ENCODE data around the gene CAMTA1. TPM values are rescaled to one million over a fixed set of nuclear protein-coding genes. Genes with fewer than 3 reads are reported as not detected.
"Not testable (repeated sequence)": the region's sequence is repeated elsewhere in the genome, so short reads cannot be mapped to it uniquely, and the experiment has no call there.

Gene CAMTA1
- total RNA-seq, 6 donors from 2014 or later, result 38.8 to 74.0 (median 46.1) TPM

GRCh38 chr1:7592120-7592798, 807.0 kb downstream of the CAMTA1 start:
- ATAC-seq (ENCODE audit: low FRiP score in 2 of 2), result no peak
- Histone ChIP-seq H3K27ac (no peak overlapping the region), H3K4me1 (no peaks in the 10 kb centered on the region), H3K36me3 (no peaks in the 10 kb centered on the region), H3K4me3 (no peak overlapping the region), H3K9me3 (no peaks in the 10 kb centered on the region), H3K27me3 (no peaks in the 10 kb centered on the region)
- 90 to 95% methylated on average over 10 to 14 of the region's 14 CpGs for WGBS, 2 donors
- DNase-seq, result no peak
- no peak for TF ChIP-seq EP300 (IDR thresholded peaks at IDR 0.05)
- TF ChIP-seq POLR2A (IDR thresholded peaks at IDR 0.05), result no peak
- no peak for TF ChIP-seq POLR2AphosphoS5 (IDR thresholded peaks at IDR 0.05)
- TF ChIP-seq, protein P1, sequence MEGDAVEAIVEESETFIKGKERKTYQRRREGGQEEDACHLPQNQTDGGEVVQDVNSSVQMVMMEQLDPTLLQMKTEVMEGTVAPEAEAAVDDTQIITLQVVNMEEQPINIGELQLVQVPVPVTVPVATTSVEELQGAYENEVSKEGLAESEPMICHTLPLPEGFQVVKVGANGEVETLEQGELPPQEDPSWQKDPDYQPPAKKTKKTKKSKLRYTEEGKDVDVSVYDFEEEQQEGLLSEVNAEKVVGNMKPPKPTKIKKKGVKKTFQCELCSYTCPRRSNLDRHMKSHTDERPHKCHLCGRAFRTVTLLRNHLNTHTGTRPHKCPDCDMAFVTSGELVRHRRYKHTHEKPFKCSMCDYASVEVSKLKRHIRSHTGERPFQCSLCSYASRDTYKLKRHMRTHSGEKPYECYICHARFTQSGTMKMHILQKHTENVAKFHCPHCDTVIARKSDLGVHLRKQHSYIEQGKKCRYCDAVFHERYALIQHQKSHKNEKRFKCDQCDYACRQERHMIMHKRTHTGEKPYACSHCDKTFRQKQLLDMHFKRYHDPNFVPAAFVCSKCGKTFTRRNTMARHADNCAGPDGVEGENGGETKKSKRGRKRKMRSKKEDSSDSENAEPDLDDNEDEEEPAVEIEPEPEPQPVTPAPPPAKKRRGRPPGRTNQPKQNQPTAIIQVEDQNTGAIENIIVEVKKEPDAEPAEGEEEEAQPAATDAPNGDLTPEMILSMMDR (IDR thresholded peaks at IDR 0.05), result no peak

GRCh38 chr1:7594002-7594713, 808.9 kb downstream of the CAMTA1 start:
- no peak for TF ChIP-seq POLR2AphosphoS5 (IDR thresholded peaks at IDR 0.05)
- TF ChIP-seq, protein P1 (IDR thresholded peaks at IDR 0.05), result no peak
- no peak for TF ChIP-seq POLR2A (IDR thresholded peaks at IDR 0.05)
- TF ChIP-seq EP300 (IDR thresholded peaks at IDR 0.05), result no peak
- H3K36me3 ChIP-seq, result no peaks in the 10 kb centered on the region
- no peaks in the 10 kb centered on the region for H3K27me3 ChIP-seq
- DNase-seq, result no peak
- H3K4me3 ChIP-seq, result no peak overlapping the region
- ATAC-seq (ENCODE audit: low FRiP score in 2 of 2), result no peak
- H3K4me1 ChIP-seq, result no peaks in the 10 kb centered on the region
- 59 to 61% methylated on average over 5 of the region's 5 CpGs for WGBS, 2 donors
- no peaks in the 10 kb centered on the region for H3K9me3 ChIP-seq
- no peak overlapping the region for H3K27ac ChIP-seq

DNA sequence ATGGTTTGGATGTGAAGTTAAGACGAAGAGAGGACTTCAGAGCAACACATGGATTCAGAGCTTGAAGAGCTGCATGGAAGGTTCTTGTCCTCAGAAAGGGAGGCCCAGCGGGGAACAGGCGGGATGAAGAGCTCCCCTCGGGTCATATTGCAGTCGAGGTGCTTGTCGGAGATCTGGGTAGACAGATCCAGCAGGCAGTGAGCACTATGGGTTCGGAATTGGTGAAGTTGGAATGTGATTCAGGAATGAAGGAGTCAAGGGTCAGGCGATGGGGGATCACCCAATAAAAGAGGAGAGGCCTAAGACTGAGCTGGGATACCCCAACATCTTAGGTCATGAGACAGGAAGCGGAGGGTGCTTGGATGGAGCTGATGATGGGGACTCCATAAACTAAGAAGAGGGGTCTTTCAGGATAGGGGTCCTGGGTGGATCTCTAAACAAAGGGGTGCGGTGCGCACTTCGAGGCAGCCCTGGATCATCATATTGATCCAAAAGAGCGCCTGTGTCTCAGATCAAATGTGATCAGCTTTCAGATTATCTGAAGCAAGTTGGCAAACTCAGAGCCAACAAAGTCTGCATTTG, 809.6 kb downstream of the CAMTA1 start:
- ATAC-seq (ENCODE audit: low FRiP score in 2 of 2), result no peak
- Histone ChIP-seq H3K4me3 (no peak overlapping the region), H3K36me3 (no peaks in the 10 kb centered on the region), H3K27ac (no peak overlapping the region), H3K4me1 (no peaks in the 10 kb centered on the region), H3K9me3 (no peaks in the 10 kb centered on the region), H3K27me3 (no peaks in the 10 kb centered on the region)
- TF ChIP-seq EP300 (IDR thresholded peaks at IDR 0.05), result no peak
- 87 to 91% methylated on average over 13 of the region's 13 CpGs for WGBS, 2 donors
- DNase-seq, result no peak

- WGBS, 2 donors, result 79 to 80% methylated on average over 7 to 8 of the region's 8 CpGs
- Histone ChIP-seq H3K4me3 (no peak overlapping the region), H3K36me3 (no peaks in the 10 kb centered on the region), H3K27ac (no peak overlapping the region), H3K27me3 (no peaks in the 10 kb centered on the region), H3K9me3 (no peaks in the 10 kb centered on the region), H3K4me1 (no peaks in the 10 kb centered on the region)
- TF ChIP-seq POLR2A (IDR thresholded peaks at IDR 0.05), result no peak
- TF ChIP-seq POLR2AphosphoS5 (IDR thresholded peaks at IDR 0.05), result no peak
- TF ChIP-seq, protein P1 (IDR thresholded peaks at IDR 0.05), result no peak
- TF ChIP-seq EP300 (IDR thresholded peaks at IDR 0.05), result no peak
- DNase-seq, result no peak
- no peak for ATAC-seq (ENCODE audit: low FRiP score in 2 of 2)
Measured at GRCh38 chr1:7595336-7595735, 810.1 kb downstream of the CAMTA1 start.

DNA sequence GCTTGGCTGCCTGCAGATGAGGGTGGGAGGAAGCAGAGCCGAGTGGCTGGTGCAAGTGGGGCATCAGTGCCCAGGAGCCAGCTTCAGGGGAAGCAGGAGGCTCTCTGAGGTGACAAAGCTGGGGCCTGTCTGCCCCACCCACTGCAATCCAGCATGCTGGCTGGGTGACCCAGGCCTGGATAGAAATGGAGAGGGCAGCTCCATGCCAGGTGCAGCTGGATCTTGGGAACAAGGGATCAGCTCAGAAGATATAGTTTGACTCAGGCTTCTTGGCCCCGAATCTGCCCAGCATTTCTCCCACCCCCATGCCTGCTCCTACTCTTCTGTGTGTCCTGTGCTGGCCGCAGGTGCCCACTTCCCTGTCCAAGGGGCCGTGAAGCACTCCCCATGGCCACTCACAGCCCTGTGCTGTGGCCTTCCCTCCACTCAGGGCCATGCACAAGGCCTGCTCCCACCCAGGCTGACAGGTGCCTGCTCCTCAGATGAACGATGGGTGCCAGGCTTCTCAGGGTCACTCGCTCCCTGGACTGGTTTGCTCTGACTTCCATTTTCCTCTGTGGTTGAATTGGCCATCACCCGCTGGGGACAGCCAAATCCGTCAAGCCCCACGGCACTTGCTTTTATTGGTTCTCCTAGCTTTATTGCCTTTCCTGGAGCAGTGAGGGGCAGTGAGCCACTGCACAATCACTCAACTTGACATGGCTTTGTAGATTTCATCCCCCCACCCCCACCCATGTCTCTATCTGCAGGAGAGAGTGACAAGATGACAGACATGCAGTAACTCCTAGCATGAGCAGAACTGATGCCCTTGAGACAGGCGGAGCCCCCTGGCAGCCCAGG, 811.1 kb downstream of the CAMTA1 start:
- Histone ChIP-seq H3K36me3 (no peaks in the 10 kb centered on the region), H3K27ac (no peak overlapping the region), H3K9me3 (no peaks in the 10 kb centered on the region), H3K4me3 (no peak overlapping the region), H3K27me3 (no peaks in the 10 kb centered on the region), H3K4me1 (no peaks in the 10 kb centered on the region)
- DNase-seq (no peak), ATAC-seq (ENCODE audit: low FRiP score in 2 of 2) (no peak)
- 83 to 87% methylated on average over 9 to 10 of the region's 10 CpGs for WGBS, 2 donors
- no peak for TF ChIP-seq POLR2AphosphoS5 (IDR thresholded peaks at IDR 0.05)
- TF ChIP-seq, protein P1 (IDR thresholded peaks at IDR 0.05), result no peak
- no peak for TF ChIP-seq EP300 (IDR thresholded peaks at IDR 0.05)
- TF ChIP-seq POLR2A (IDR thresholded peaks at IDR 0.05), result no peak

- ATAC-seq (ENCODE audit: low FRiP score in 2 of 2); DNase-seq; H3K27me3 ChIP-seq; H3K36me3 ChIP-seq; H3K4me1 ChIP-seq; H3K27ac ChIP-seq; H3K9me3 ChIP-seq; H3K4me3 ChIP-seq: not testable (repeated sequence)
- 79 to 81% methylated on average over 3 of the region's 3 CpGs for WGBS, 2 donors
Measured at GRCh38 chr1:7598058-7598457, 812.8 kb downstream of the CAMTA1 start.

DNA sequence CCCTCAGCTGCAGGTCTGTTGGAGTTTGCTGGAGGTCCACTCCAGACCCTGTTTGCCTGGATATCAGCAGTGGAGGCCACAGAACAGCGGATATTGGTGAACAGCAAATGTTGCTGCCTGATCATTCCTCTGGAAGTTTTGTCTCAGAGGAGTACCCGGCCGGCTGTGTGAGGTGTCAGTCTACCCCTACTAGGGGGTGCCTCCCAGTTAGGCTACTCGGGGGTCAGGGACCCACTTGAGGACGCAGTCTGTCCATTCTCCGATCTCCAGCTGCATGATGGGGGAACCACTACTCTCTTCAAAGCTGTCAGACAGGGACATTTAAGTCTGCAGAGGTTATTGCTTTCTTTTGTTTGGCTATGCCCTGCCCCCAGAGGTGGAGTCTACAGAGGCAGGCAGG, 819.7 kb downstream of the CAMTA1 start:
- H3K27me3 ChIP-seq, DNase-seq: not testable (repeated sequence)

More for the DNA sequence above, 819.7 kb downstream of the CAMTA1 start:
- not testable (repeated sequence) for H3K27ac ChIP-seq; H3K4me1 ChIP-seq; ATAC-seq (ENCODE audit: low FRiP score in 2 of 2); H3K9me3 ChIP-seq; H3K4me3 ChIP-seq; H3K36me3 ChIP-seq
- WGBS, 2 donors, result 87% methylated on average over 6 of the region's 6 CpGs

Data from upper lobe of left lung (tissue), 6 donors.